HepG2 (cell line): ENCODE measurements around the gene HSPB7. TPM values are rescaled to one million over a fixed set of nuclear protein-coding genes. Genes with fewer than 3 reads are reported as not detected.

Source experiments
- AGO1 ChIP-seq: fragments of 200-400 bp; formaldehyde crosslinking; IDR thresholded peaks from 2 replicates; pipeline ENCODE4 v1.6.1; 2017; ENCODE audit warnings: mild to moderate bottlenecking, low read depth, low read length, moderate library complexity; ENCODE audit not compliant: poor library complexity, severe bottlenecking
- MTF2 ChIP-seq: sonication (generic); formaldehyde crosslinking; IDR thresholded peaks from 2 replicates; pipeline ENCODE4 v1.5.0; 2020; ENCODE audit warnings: missing genetic modification reagents, borderline replicate concordance
- ZNF530 ChIP-seq: sonication (generic); formaldehyde crosslinking; IDR thresholded peaks from 2 replicates; pipeline ENCODE4 v1.5.0; 2020; ENCODE audit warnings: low read depth, mild to moderate bottlenecking, missing genetic modification reagents
- polyA plus RNA-seq, 8 experiments: library from polyadenylated mRNA; depleted of rRNA in 3 of 8; stranded (reverse) in 7 of 8; unstranded in 1 of 8; fragments of >200 nt; fragmentation: Illumina TruSeq in 4 of 8; extraction: Trizol in 4 of 8; gene quantifications; 2 replicates each; pipeline versions ENCODE4 v1.2.1 to v1.2.3, GENCODE V29; 2011 to 2016; ENCODE audit warnings: low read depth in 4 of 8, missing spikeins in 1 of 8, mixed read lengths in 1 of 8; ENCODE audit not compliant: insufficient read depth in 1 of 8
- total RNA-seq, 5 experiments: library from RNA; depleted of rRNA; stranded (reverse); fragments of >200 nt; fragmentation: Illumina TruSeq; extraction: Trizol; gene quantifications; 2 replicates each; pipeline ENCODE4 v1.2.3, GENCODE V29; 2016; ENCODE audit warnings: low read depth in 1 of 5
- TF ChIP-seq, protein P1 (sequence below): sonication (generic); formaldehyde crosslinking; IDR thresholded peaks from 2 replicates; pipeline ENCODE4 v1.4.0; 2020; ENCODE audit warnings: missing genetic modification reagents, borderline replicate concordance
- TF ChIP-seq, protein P2 (sequence below): sonication (generic); formaldehyde crosslinking; IDR thresholded peaks from 2 replicates; pipeline ENCODE4 v1.5.0; 2020; ENCODE audit warnings: mild to moderate bottlenecking, missing genetic modification reagents, moderate library complexity
- TF ChIP-seq, protein P3 (sequence below): IDR thresholded peaks from 2 replicates; pipeline ENCODE4 v1.6.1; 2016; ENCODE audit warnings: low read depth, control low read depth
- TF ChIP-seq, protein P4 (sequence below): sonication (generic); formaldehyde crosslinking; IDR thresholded peaks from 2 replicates; pipeline ENCODE4 v1.4.0; 2020; ENCODE audit warnings: mild to moderate bottlenecking, missing genetic modification reagents
- TF ChIP-seq, protein P5 (sequence below), 2 experiments: sonication (generic) in 1 of 2; formaldehyde crosslinking in 1 of 2; IDR thresholded peaks; 2 replicates each; pipeline versions ENCODE4 v1.4.0 to v1.6.1; 2018 to 2020; ENCODE audit warnings: missing genetic modification reagents in 2 of 2, borderline replicate concordance in 1 of 2, low read depth in 1 of 2, mild to moderate bottlenecking in 1 of 2, missing biosample characterization in 1 of 2
- TF ChIP-seq, protein P6 (sequence below): sonication (generic); formaldehyde crosslinking; IDR thresholded peaks from 2 replicates; pipeline ENCODE4 v1.5.0; 2020; ENCODE audit warnings: mild to moderate bottlenecking, missing genetic modification reagents

HSPB7 gene
- total and polyA plus RNA-seq, 2 of the 13 experiments (the other 11 are each of a cell fraction or from before 2014, with no cell fraction given) = 0.20 TPM; not detected in 1

DNA sequence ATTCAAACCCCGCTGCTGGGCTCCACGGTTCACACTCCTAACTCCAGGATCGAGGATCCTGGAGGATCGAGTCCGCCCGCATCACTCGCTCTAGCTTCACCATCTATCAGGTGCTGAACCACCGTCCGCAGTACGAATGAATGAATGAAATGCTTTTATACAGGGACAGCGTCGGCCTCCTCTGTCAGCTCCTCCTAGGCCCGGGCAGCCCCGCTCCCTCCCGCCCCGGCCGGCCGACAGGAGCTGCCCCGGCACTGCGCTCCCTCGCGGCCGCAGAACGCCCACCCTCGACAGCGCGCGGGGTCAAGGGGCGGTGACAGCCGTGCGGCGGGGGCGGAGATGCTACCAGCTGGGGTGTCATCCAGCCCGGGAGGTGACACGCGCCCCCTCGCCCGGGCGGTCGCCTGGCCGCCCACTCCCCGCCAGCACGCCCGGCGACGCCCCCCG lies 42.5 kb downstream of the HSPB7 start (continued):
- TF ChIP-seq, protein P1, sequence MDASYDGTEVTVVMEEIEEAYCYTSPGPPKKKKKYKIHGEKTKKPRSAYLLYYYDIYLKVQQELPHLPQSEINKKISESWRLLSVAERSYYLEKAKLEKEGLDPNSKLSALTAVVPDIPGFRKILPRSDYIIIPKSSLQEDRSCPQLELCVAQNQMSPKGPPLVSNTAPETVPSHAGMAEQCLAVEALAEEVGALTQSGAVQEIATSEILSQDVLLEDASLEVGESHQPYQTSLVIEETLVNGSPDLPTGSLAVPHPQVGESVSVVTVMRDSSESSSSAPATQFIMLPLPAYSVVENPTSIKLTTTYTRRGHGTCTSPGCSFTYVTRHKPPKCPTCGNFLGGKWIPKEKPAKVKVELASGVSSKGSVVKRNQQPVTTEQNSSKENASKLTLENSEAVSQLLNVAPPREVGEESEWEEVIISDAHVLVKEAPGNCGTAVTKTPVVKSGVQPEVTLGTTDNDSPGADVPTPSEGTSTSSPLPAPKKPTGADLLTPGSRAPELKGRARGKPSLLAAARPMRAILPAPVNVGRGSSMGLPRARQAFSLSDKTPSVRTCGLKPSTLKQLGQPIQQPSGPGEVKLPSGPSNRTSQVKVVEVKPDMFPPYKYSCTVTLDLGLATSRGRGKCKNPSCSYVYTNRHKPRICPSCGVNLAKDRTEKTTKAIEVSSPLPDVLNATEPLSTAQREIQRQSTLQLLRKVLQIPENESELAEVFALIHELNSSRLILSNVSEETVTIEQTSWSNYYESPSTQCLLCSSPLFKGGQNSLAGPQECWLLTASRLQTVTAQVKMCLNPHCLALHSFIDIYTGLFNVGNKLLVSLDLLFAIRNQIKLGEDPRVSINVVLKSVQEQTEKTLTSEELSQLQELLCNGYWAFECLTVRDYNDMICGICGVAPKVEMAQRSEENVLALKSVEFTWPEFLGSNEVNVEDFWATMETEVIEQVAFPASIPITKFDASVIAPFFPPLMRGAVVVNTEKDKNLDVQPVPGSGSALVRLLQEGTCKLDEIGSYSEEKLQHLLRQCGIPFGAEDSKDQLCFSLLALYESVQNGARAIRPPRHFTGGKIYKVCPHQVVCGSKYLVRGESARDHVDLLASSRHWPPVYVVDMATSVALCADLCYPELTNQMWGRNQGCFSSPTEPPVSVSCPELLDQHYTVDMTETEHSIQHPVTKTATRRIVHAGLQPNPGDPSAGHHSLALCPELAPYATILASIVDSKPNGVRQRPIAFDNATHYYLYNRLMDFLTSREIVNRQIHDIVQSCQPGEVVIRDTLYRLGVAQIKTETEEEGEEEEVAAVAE (CRISPR knock-in tag) = 0 out of 2 replicates have a peak, but pooled peaks have one; percentile 9
- TF ChIP-seq, protein P2, sequence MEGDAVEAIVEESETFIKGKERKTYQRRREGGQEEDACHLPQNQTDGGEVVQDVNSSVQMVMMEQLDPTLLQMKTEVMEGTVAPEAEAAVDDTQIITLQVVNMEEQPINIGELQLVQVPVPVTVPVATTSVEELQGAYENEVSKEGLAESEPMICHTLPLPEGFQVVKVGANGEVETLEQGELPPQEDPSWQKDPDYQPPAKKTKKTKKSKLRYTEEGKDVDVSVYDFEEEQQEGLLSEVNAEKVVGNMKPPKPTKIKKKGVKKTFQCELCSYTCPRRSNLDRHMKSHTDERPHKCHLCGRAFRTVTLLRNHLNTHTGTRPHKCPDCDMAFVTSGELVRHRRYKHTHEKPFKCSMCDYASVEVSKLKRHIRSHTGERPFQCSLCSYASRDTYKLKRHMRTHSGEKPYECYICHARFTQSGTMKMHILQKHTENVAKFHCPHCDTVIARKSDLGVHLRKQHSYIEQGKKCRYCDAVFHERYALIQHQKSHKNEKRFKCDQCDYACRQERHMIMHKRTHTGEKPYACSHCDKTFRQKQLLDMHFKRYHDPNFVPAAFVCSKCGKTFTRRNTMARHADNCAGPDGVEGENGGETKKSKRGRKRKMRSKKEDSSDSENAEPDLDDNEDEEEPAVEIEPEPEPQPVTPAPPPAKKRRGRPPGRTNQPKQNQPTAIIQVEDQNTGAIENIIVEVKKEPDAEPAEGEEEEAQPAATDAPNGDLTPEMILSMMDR = peak; percentile 72
- TF ChIP-seq, protein P3, sequence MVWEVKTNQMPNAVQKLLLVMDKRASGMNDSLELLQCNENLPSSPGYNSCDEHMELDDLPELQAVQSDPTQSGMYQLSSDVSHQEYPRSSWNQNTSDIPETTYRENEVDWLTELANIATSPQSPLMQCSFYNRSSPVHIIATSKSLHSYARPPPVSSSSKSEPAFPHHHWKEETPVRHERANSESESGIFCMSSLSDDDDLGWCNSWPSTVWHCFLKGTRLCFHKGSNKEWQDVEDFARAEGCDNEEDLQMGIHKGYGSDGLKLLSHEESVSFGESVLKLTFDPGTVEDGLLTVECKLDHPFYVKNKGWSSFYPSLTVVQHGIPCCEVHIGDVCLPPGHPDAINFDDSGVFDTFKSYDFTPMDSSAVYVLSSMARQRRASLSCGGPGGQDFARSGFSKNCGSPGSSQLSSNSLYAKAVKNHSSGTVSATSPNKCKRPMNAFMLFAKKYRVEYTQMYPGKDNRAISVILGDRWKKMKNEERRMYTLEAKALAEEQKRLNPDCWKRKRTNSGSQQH (CRISPR knock-in tag) = 0 out of 2 replicates have a peak, but pooled peaks have one; percentile 50
- TF ChIP-seq AGO1 = peak; percentile 48
- TF ChIP-seq, protein P4, sequence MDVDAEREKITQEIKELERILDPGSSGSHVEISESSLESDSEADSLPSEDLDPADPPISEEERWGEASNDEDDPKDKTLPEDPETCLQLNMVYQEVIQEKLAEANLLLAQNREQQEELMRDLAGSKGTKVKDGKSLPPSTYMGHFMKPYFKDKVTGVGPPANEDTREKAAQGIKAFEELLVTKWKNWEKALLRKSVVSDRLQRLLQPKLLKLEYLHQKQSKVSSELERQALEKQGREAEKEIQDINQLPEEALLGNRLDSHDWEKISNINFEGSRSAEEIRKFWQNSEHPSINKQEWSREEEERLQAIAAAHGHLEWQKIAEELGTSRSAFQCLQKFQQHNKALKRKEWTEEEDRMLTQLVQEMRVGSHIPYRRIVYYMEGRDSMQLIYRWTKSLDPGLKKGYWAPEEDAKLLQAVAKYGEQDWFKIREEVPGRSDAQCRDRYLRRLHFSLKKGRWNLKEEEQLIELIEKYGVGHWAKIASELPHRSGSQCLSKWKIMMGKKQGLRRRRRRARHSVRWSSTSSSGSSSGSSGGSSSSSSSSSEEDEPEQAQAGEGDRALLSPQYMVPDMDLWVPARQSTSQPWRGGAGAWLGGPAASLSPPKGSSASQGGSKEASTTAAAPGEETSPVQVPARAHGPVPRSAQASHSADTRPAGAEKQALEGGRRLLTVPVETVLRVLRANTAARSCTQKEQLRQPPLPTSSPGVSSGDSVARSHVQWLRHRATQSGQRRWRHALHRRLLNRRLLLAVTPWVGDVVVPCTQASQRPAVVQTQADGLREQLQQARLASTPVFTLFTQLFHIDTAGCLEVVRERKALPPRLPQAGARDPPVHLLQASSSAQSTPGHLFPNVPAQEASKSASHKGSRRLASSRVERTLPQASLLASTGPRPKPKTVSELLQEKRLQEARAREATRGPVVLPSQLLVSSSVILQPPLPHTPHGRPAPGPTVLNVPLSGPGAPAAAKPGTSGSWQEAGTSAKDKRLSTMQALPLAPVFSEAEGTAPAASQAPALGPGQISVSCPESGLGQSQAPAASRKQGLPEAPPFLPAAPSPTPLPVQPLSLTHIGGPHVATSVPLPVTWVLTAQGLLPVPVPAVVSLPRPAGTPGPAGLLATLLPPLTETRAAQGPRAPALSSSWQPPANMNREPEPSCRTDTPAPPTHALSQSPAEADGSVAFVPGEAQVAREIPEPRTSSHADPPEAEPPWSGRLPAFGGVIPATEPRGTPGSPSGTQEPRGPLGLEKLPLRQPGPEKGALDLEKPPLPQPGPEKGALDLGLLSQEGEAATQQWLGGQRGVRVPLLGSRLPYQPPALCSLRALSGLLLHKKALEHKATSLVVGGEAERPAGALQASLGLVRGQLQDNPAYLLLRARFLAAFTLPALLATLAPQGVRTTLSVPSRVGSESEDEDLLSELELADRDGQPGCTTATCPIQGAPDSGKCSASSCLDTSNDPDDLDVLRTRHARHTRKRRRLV (CRISPR knock-in tag) = no peak
- no peak for TF ChIP-seq ZNF530 (CRISPR knock-in tag)
- TF ChIP-seq, protein P5, sequence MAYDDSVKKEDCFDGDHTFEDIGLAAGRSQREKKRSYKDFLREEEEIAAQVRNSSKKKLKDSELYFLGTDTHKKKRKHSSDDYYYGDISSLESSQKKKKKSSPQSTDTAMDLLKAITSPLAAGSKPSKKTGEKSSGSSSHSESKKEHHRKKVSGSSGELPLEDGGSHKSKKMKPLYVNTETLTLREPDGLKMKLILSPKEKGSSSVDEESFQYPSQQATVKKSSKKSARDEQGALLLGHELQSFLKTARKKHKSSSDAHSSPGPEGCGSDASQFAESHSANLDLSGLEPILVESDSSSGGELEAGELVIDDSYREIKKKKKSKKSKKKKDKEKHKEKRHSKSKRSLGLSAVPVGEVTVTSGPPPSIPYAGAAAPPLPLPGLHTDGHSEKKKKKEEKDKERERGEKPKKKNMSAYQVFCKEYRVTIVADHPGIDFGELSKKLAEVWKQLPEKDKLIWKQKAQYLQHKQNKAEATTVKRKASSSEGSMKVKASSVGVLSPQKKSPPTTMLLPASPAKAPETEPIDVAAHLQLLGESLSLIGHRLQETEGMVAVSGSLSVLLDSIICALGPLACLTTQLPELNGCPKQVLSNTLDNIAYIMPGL (CRISPR knock-in tag; IDR thresholded peaks at IDR 0.05; ENCODE audit: borderline replicate concordance in 1 of 2, low read depth in 1 of 2) = peak; percentile 47 to 78; a peak in 3 of 4 replicates
- no peak for TF ChIP-seq MTF2 (CRISPR knock-in tag)
- TF ChIP-seq, protein P6, sequence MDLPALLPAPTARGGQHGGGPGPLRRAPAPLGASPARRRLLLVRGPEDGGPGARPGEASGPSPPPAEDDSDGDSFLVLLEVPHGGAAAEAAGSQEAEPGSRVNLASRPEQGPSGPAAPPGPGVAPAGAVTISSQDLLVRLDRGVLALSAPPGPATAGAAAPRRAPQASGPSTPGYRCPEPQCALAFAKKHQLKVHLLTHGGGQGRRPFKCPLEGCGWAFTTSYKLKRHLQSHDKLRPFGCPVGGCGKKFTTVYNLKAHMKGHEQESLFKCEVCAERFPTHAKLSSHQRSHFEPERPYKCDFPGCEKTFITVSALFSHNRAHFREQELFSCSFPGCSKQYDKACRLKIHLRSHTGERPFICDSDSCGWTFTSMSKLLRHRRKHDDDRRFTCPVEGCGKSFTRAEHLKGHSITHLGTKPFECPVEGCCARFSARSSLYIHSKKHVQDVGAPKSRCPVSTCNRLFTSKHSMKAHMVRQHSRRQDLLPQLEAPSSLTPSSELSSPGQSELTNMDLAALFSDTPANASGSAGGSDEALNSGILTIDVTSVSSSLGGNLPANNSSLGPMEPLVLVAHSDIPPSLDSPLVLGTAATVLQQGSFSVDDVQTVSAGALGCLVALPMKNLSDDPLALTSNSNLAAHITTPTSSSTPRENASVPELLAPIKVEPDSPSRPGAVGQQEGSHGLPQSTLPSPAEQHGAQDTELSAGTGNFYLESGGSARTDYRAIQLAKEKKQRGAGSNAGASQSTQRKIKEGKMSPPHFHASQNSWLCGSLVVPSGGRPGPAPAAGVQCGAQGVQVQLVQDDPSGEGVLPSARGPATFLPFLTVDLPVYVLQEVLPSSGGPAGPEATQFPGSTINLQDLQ (CRISPR knock-in tag) = no peak
